HepG2 (cell line): ENCODE results near the gene MRS2. TPM values are rescaled to one million over a fixed set of nuclear protein-coding genes. Genes with fewer than 3 reads are reported as not detected.

ENCODE experiments used
- ATRX ChIP-seq: sonication (generic); formaldehyde crosslinking; IDR thresholded peaks from 2 replicates; pipeline ENCODE4 v1.4.0; 2020; ENCODE audit warnings: missing genetic modification reagents, borderline replicate concordance
- CBFB ChIP-seq: sonication (generic); formaldehyde crosslinking; IDR thresholded peaks from 2 replicates; pipeline ENCODE4 v1.4.0; 2020; ENCODE audit warnings: missing genetic modification reagents
- ELF3 ChIP-seq: IDR thresholded peaks from 2 replicates; pipeline ENCODE4 v1.6.1; 2016; ENCODE audit warnings: missing genetic modification reagents, missing compliant biosample characterization
- NR2F1 ChIP-seq, 2 experiments: fragments of 450-650 bp in 1 of 2; formaldehyde crosslinking in 1 of 2; IDR thresholded peaks; 2 replicates each; pipeline versions ENCODE4 v1.5.0 to v1.6.1; 2016 to 2020; ENCODE audit warnings: mild to moderate bottlenecking in 1 of 2, missing compliant biosample characterization in 1 of 2, missing genetic modification reagents in 1 of 2, moderate library complexity in 1 of 2
- PAWR ChIP-seq: sonication (generic); formaldehyde crosslinking; IDR thresholded peaks from 2 replicates; pipeline ENCODE4 v1.4.0; 2020; ENCODE audit warnings: missing genetic modification reagents, mild to moderate bottlenecking, borderline replicate concordance
- YY1 ChIP-seq: IDR thresholded peaks from 2 replicates; pipeline ENCODE4 v1.6.1; 2011; ENCODE audit warnings: low read length, low read depth, moderate library complexity, mild to moderate bottlenecking; ENCODE audit not compliant: insufficient read depth, insufficient replicate concordance
- ZFP36L2 ChIP-seq: sonication (generic); formaldehyde crosslinking; IDR thresholded peaks from 2 replicates; pipeline ENCODE4 v1.4.0; 2020; ENCODE audit warnings: missing genetic modification reagents
- ZNF782 ChIP-seq: sonication (generic); formaldehyde crosslinking; IDR thresholded peaks from 2 replicates; pipeline ENCODE4 v1.4.0; 2020; ENCODE audit warnings: missing genetic modification reagents, mild to moderate bottlenecking, borderline replicate concordance
- ZSCAN9 ChIP-seq: IDR thresholded peaks from 2 replicates; pipeline ENCODE4 v1.6.1; 2016; ENCODE audit warnings: borderline replicate concordance
- polyA plus RNA-seq, 8 experiments: library from polyadenylated mRNA; depleted of rRNA in 3 of 8; stranded (reverse) in 7 of 8; unstranded in 1 of 8; fragments of >200 nt; fragmentation: Illumina TruSeq in 4 of 8; extraction: Trizol in 4 of 8; gene quantifications; 2 replicates each; pipeline versions ENCODE4 v1.2.1 to v1.2.3, GENCODE V29; 2011 to 2016; ENCODE audit warnings: low read depth in 4 of 8, missing spikeins in 1 of 8, mixed read lengths in 1 of 8; ENCODE audit not compliant: insufficient read depth in 1 of 8
- total RNA-seq, 5 experiments: library from RNA; depleted of rRNA; stranded (reverse); fragments of >200 nt; fragmentation: Illumina TruSeq; extraction: Trizol; gene quantifications; 2 replicates each; pipeline ENCODE4 v1.2.3, GENCODE V29; 2016; ENCODE audit warnings: low read depth in 1 of 5
- TF ChIP-seq, protein P1 (sequence below): sonication (generic); formaldehyde crosslinking; IDR thresholded peaks from 2 replicates; pipeline ENCODE4 v1.4.0; 2020; ENCODE audit warnings: missing genetic modification reagents
- TF ChIP-seq, protein P2 (sequence below): sonication (generic); formaldehyde crosslinking; IDR thresholded peaks from one replicate; pipeline ENCODE4 v1.5.1; 2020; ENCODE audit warnings: mild to moderate bottlenecking, missing genetic modification reagents; ENCODE audit errors: not compliant biosample characterization
- TF ChIP-seq, protein P3 (sequence below): IDR thresholded peaks from 2 replicates; pipeline ENCODE4 v1.4.0; 2020; ENCODE audit warnings: mild to moderate bottlenecking, missing genetic modification reagents

The MRS2 gene
- total and polyA plus RNA-seq, 2 of the 13 experiments (the other 11 are each of a cell fraction or from before 2014, with no cell fraction given) = 31.1 to 83.8 TPM

DNA sequence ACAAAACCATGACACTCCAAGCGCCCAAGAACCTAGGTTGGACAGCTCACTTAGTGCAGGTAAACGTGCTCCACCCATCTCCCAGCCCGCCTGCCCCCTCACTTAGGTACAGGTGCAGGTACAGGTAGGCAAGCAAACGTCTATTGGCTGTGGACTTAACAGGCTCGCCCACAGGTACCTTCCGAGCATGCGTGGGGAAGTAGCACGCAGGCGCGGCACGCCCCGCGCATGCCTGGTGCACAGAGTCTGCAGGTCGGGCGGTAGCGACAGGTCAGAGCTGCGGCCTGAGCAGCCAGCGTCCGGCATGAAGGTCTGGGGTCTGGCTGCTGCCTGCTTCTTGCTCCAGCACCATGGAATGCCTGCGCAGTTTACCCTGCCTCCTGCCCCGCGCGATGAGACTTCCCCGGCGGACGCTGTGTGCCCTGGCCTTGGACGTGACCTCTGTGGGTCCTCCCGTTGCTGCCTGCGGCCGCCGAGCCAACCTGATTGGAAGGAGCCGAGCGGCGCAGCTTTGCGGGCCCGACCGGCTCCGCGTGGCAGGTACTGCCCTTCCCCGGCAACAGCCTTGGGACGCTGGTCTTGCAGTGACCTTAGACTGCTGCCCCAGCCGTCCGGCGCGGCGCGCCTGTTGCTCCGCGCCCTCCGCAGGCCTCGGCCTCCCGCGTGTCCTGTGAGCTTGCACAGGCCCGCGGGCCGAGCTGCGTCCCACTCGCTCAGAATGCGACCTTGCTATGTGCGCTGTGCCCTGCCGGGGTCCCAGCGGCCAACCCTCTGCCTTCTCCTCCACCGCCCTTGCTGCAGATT, at the start of gene MRS2 (continued):
- TF ChIP-seq, protein P1, sequence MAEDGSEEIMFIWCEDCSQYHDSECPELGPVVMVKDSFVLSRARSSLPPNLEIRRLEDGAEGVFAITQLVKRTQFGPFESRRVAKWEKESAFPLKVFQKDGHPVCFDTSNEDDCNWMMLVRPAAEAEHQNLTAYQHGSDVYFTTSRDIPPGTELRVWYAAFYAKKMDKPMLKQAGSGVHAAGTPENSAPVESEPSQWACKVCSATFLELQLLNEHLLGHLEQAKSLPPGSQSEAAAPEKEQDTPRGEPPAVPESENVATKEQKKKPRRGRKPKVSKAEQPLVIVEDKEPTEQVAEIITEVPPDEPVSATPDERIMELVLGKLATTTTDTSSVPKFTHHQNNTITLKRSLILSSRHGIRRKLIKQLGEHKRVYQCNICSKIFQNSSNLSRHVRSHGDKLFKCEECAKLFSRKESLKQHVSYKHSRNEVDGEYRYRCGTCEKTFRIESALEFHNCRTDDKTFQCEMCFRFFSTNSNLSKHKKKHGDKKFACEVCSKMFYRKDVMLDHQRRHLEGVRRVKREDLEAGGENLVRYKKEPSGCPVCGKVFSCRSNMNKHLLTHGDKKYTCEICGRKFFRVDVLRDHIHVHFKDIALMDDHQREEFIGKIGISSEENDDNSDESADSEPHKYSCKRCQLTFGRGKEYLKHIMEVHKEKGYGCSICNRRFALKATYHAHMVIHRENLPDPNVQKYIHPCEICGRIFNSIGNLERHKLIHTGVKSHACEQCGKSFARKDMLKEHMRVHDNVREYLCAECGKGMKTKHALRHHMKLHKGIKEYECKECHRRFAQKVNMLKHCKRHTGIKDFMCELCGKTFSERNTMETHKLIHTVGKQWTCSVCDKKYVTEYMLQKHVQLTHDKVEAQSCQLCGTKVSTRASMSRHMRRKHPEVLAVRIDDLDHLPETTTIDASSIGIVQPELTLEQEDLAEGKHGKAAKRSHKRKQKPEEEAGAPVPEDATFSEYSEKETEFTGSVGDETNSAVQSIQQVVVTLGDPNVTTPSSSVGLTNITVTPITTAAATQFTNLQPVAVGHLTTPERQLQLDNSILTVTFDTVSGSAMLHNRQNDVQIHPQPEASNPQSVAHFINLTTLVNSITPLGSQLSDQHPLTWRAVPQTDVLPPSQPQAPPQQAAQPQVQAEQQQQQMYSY (CRISPR knock-in tag) = peak; percentile 66; the same call in 1 of the 2 replicates
- TF ChIP-seq ZNF782 (CRISPR knock-in tag) (peak; percentile 99), ZFP36L2 (CRISPR knock-in tag) (no peak), YY1 (no peak), ZSCAN9 (CRISPR knock-in tag) (no peak; the same call in 1 of the 2 replicates), ATRX (no peak), PAWR (CRISPR knock-in tag) (peak; percentile 92; the same call in 1 of the 2 replicates), NR2F1 (CRISPR knock-in tag; IDR thresholded peaks at IDR 0.05) (peak; percentile 16 to 86; a peak in 2 of 4 replicates), CBFB (CRISPR knock-in tag) (peak; percentile 72; the same call in 1 of the 2 replicates), ELF3 (CRISPR knock-in tag) (no peak; the same call in 1 of the 2 replicates)
- TF ChIP-seq, protein P2, sequence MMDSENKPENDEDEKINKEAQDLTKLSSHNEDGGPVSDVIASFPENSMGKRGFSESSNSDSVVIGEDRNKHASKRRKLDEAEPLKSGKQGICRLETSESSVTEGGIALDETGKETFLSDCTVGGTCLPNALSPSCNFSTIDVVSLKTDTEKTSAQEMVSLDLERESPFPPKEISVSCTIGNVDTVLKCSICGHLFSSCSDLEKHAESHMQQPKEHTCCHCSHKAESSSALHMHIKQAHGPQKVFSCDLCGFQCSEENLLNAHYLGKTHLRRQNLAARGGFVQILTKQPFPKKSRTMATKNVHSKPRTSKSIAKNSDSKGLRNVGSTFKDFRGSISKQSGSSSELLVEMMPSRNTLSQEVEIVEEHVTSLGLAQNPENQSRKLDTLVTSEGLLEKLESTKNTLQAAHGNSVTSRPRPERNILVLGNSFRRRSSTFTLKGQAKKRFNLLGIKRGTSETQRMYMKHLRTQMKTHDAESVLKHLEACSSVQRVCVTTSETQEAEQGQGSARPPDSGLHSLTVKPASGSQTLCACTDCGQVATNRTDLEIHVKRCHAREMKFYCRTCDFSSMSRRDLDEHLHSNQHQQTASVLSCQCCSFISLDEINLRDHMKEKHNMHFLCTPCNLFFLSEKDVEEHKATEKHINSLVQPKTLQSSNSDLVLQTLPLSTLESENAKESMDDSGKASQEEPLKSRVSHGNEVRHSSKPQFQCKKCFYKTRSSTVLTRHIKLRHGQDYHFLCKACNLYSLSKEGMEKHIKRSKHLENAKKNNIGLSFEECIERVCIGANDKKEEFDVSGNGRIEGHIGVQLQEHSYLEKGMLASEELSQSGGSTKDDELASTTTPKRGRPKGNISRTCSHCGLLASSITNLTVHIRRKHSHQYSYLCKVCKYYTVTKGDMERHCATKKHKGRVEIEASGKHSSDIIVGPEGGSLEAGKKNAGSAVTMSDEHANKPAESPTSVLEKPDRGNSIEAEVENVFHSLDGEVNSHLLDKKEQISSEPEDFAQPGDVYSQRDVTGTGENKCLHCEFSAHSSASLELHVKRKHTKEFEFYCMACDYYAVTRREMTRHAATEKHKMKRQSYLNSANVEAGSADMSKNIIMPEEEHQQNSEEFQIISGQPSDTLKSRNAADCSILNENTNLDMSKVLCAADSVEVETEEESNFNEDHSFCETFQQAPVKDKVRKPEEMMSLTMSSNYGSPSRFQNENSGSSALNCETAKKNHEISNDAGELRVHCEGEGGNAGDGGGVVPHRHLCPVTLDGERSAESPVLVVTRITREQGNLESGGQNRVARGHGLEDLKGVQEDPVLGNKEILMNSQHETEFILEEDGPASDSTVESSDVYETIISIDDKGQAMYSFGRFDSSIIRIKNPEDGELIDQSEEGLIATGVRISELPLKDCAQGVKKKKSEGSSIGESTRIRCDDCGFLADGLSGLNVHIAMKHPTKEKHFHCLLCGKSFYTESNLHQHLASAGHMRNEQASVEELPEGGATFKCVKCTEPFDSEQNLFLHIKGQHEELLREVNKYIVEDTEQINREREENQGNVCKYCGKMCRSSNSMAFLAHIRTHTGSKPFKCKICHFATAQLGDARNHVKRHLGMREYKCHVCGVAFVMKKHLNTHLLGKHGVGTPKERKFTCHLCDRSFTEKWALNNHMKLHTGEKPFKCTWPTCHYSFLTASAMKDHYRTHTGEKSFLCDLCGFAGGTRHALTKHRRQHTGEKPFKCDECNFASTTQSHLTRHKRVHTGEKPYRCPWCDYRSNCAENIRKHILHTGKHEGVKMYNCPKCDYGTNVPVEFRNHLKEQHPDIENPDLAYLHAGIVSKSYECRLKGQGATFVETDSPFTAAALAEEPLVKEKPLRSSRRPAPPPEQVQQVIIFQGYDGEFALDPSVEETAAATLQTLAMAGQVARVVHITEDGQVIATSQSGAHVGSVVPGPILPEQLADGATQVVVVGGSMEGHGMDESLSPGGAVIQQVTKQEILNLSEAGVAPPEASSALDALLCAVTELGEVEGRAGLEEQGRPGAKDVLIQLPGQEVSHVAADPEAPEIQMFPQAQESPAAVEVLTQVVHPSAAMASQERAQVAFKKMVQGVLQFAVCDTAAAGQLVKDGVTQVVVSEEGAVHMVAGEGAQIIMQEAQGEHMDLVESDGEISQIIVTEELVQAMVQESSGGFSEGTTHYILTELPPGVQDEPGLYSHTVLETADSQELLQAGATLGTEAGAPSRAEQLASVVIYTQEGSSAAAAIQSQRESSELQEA = peak; percentile 96
- TF ChIP-seq, protein P3, sequence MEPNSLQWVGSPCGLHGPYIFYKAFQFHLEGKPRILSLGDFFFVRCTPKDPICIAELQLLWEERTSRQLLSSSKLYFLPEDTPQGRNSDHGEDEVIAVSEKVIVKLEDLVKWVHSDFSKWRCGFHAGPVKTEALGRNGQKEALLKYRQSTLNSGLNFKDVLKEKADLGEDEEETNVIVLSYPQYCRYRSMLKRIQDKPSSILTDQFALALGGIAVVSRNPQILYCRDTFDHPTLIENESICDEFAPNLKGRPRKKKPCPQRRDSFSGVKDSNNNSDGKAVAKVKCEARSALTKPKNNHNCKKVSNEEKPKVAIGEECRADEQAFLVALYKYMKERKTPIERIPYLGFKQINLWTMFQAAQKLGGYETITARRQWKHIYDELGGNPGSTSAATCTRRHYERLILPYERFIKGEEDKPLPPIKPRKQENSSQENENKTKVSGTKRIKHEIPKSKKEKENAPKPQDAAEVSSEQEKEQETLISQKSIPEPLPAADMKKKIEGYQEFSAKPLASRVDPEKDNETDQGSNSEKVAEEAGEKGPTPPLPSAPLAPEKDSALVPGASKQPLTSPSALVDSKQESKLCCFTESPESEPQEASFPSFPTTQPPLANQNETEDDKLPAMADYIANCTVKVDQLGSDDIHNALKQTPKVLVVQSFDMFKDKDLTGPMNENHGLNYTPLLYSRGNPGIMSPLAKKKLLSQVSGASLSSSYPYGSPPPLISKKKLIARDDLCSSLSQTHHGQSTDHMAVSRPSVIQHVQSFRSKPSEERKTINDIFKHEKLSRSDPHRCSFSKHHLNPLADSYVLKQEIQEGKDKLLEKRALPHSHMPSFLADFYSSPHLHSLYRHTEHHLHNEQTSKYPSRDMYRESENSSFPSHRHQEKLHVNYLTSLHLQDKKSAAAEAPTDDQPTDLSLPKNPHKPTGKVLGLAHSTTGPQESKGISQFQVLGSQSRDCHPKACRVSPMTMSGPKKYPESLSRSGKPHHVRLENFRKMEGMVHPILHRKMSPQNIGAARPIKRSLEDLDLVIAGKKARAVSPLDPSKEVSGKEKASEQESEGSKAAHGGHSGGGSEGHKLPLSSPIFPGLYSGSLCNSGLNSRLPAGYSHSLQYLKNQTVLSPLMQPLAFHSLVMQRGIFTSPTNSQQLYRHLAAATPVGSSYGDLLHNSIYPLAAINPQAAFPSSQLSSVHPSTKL (CRISPR knock-in tag) = peak; percentile 41; the same call in 1 of the 2 replicates
